ENCODE results near the gene ANKRD10.

DNA sequence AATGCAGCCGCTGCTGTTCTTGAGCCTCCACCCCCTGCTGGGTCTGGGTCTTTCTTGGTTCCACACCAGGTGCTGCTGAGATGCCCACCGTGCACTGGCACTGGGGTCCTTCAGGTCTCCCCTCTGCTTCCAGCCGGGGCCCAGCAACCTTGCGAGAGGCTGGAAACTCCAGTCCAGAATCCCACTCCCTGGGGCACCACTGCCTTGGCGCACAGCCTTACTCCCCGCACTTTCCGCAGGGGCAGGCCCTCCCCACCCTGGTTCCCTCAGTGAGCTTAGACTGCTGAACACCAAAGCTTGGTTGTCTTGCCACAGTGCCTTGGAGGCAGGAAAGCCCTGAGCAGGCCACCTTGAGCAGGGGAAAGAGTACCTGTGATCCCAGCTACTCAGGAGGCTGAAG is 60.0 kb downstream of the ANKRD10 start:
- TF ChIP-seq, protein P1, sequence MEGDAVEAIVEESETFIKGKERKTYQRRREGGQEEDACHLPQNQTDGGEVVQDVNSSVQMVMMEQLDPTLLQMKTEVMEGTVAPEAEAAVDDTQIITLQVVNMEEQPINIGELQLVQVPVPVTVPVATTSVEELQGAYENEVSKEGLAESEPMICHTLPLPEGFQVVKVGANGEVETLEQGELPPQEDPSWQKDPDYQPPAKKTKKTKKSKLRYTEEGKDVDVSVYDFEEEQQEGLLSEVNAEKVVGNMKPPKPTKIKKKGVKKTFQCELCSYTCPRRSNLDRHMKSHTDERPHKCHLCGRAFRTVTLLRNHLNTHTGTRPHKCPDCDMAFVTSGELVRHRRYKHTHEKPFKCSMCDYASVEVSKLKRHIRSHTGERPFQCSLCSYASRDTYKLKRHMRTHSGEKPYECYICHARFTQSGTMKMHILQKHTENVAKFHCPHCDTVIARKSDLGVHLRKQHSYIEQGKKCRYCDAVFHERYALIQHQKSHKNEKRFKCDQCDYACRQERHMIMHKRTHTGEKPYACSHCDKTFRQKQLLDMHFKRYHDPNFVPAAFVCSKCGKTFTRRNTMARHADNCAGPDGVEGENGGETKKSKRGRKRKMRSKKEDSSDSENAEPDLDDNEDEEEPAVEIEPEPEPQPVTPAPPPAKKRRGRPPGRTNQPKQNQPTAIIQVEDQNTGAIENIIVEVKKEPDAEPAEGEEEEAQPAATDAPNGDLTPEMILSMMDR (IDR thresholded peaks at IDR 0.05 in 4 of 5, conservative IDR thresholded peaks at IDR 0.05 in 1 of 5) = no peak
- TF ChIP-seq POLR2A (IDR thresholded peaks at IDR 0.05) = no peak
